HG02943 (cell line): ENCODE measurements around the gene TWSG1.
"Not testable (repeated sequence)": the region's sequence is repeated elsewhere in the genome, so short reads cannot be mapped to it uniquely, and the experiment has no call there.

ENCODE experiments used
- ATAC-seq: cut with Tn5 transposase; IDR thresholded peaks from one replicate; pipeline ENCODE4 v1.9.1; 2021; ENCODE audit warnings: mild to moderate bottlenecking, low read depth, moderate library complexity; ENCODE audit not compliant: unreplicated experiment

Gene TWSG1

GRCh38 chr18:9380621-9381395, 46.2 kb downstream of the TWSG1 start:
- no peak for ATAC-seq

- ATAC-seq, result no peak
Measured at GRCh38 chr18:9386879-9387278, 52.3 kb downstream of the TWSG1 start.

- ATAC-seq, result no peak
Measured at GRCh38 chr18:9387891-9388290, 53.3 kb downstream of the TWSG1 start.

DNA sequence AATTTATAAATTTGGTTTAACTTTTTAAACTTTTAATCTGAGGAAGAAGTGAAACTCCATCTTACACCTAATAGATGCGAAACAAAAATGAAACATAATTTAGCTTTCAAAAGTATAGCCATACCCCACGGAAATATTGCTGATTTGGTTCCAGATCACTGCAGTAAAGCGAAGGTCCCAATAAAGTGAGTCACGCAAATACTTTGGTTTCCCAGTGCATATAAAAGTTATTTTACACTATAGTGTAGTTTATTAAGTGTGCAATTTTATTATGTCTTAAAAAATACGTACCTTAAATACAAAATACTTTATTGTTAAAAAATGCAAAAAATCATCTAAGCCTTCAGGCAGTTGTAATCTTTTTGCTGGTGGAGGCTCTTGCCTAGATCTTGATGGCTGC, 55.1 kb downstream of the TWSG1 start:
- no peak for ATAC-seq

DNA sequence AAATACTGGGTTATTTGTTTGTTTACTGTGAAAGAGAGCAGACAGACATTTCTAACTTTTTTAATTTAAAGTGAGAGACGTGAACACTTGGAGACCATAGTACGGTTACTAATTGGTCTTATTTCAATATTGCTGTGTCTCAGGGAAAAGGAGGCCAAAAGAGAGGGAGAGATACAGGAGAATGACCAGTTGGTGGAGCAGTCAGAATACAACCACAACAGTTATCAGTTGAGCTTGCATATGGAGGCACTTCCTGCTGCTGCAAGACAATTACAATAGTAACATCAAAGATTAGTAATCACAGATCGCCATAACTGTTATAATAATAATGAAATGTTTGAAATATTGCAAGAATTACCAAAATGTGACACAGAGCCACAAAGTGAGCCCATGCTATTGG, 58.2 kb downstream of the TWSG1 start:
- no peak for ATAC-seq

DNA sequence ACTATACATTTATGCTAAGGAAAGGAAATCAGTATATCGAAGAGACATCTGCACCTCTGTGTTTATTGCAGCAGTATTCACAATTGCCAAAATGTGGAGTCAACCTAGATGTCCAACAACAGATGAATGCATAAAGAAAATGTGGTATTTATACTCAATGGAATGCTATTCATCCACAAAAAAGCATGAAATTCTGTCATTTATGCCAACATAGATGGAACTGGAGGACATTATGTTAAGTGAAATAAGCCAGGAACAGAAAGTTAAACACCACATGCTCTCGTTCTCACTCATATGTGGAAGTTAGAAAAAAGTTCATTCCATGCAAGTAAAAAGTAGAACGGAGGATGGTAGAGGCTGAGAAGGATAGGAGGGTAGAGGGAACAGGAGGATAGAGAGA, 59.5 kb downstream of the TWSG1 start:
- ATAC-seq, result no peak

DNA sequence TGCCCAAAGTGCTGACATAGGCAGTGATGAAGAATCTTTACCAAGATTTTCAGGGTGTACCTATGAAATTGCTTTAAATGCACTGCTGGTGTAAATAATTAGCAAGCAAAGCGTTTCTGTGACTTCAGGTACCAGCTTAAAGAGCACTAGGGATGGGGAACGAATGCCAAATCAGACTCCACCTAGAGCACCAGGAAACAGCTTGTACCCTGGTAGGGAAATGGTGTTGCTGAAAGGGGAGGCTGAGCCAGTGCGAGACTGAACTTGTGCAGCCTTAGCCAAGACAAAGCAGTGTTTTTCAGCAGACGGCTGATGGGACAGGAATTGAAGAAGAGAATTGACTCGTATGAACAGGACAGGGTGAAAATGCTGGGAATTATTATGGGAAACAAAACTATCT, 65.6 kb downstream of the TWSG1 start:
- no peak for ATAC-seq

- ATAC-seq, result no peak
Measured at GRCh38 chr18:9401176-9401575, 66.6 kb downstream of the TWSG1 start.

DNA sequence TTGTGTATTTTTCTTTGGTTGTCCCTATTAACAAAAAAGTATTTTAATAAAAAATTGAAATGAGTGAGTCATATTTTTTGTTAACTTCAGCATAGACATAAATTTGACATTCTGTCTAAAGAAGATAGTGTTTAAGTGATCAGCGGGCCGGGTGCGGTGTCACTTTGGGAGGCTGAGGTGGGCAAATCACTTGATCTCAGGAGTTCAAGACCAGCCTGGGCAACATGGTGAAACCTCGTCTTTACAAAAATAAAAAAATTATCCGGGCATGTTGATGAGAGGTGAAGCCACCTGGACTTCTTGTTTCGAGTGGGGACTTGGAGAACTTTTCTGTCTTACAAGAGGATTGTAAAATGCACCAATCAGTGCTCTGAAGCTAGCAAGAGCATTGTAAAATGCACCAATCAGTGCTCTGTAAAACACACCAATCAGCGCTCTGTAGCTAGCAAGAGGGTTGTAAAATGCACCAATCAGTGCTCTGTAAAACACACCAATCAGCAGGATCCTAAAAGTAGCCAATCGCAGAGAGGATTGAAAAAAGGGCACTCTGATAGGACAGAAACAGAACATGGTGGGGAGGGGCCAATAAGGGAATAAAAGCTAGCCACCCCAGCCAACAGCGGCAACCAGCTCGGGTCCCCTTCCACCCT, 67.9 kb downstream of the TWSG1 start:
- ATAC-seq, result not testable (repeated sequence)

- ATAC-seq, result no peak
Measured at GRCh38 chr18:9403795-9404564, 69.4 kb downstream of the TWSG1 start.

- ATAC-seq, result no peak
Measured at GRCh38 chr18:9404565-9405060, 70.0 kb downstream of the TWSG1 start.

- ATAC-seq, result no peak
Measured at GRCh38 chr18:9405130-9405529, 70.6 kb downstream of the TWSG1 start.

- no peak for ATAC-seq
Measured at GRCh38 chr18:9405977-9406376, 71.4 kb downstream of the TWSG1 start.

DNA sequence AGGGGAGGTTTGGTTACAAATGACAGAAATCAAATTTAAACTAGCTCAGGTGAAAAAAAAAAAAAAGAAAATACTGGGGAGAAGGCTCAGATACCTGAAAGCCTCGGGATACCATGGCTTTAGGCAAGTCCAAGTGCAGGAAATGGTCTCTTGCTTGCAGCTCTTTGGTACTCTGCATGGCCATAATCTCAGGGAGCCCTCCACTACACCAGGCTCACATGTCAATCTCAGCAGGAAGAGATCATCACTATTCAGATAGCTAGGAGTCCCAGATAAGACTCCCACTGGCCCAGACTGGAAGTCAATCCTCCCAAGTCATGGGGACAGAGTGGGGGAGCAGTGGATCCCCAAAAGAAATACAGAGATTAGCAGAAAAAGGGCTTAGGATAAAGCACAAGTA, 75.9 kb downstream of the TWSG1 start:
- ATAC-seq, result no peak

GRCh38 chr18:9413576-9413975, 79.0 kb downstream of the TWSG1 start:
- no peak for ATAC-seq

DNA sequence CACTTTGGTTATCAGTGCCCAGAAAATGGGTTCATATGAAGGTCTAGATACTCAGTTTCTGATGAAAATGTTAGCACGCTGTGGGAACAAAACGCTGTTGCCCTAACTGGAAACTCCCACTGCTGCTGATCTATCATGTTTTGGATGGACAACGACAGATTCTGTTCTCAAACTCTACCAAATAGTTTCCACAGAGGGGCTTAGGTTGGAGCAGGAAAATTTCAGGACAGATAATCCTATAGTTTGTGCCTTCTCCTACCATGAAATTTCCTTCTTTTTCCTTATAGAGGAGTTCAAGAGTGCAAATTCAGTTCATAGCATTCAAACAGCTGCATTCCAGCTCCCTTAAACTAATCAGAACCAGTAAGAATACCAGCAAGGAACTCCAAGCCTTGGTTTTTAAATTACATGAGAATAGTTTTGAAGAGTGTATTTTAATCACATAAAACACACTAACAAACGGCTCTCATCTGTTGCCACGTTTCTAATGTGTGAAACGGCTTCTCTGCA, 82.0 kb downstream of the TWSG1 start:
- ATAC-seq, result no peak

GRCh38 chr18:9417073-9417851, 82.7 kb downstream of the TWSG1 start:
- ATAC-seq, result no peak

- no peak for ATAC-seq
Measured at GRCh38 chr18:9418047-9418690, 83.6 kb downstream of the TWSG1 start.

- ATAC-seq, result no peak
Measured at GRCh38 chr18:9419956-9420631, 85.5 kb downstream of the TWSG1 start.
